Measurements from ENCODE around the gene PTPRF. TPM values are rescaled to one million over a fixed set of nuclear protein-coding genes. Genes with fewer than 3 reads are reported as not detected.

Gene PTPRF
- 68.3 and 72.0 TPM in 2 replicates for polyA plus RNA-seq (2011; rRNA removed)
- polyA minus RNA-seq (2011; rRNA and poly(A)+ RNA removed), result 199 and 217 TPM in 2 replicates

- Histone ChIP-seq H3K27ac (ENCODE audit: low read depth, low read length) (no peak within 1 kb of the TSS), H3K9me3 (ENCODE audit: control insufficient read depth, insufficient read depth, low read length) (no peaks in the 10 kb centered on the region; the same call in 1 of the 2 replicates), H3K4me3 (ENCODE audit: low read depth, low read length) (peak within 1 kb of the TSS; percentile 78), H3K27me3 (ENCODE audit: control insufficient read depth, insufficient read depth, low read length) (no peaks in the 10 kb centered on the region)
- no peak for TF ChIP-seq CTCF (IDR thresholded peaks at IDR 0.05; ENCODE audit: low read depth, low read length)
- no peak for DNase-seq (ENCODE audit: low read depth, low spot score)
- POLR2A ChIA-PET, result interaction anchor here (1.0 kb wide), 1 partner anchor 120 kb away, joined by 7 read pairs; the partner anchor contains the start of gene KDM4A
- CTCF ChIA-PET, result interaction anchor here (0.9 to 2.7 kb wide), 11 partner anchors 10 to 404 kb away, joined by 3 to 29 read pairs (median 5); partner anchors contain the start of gene KDM4A
These were observed at the start of gene PTPRF for GRCh38 chr1:43530483-43531106. Gene PTPRF, plus strand, starts transcription at chr1:43530883. Its CDS starts 14,193 bp downstream, at chr1:43545076.

- Histone ChIP-seq H3K9me3 (ENCODE audit: control insufficient read depth, insufficient read depth, low read length) (no peaks in the 10 kb centered on the region), H3K27ac (ENCODE audit: low read depth, low read length) (no peak overlapping the region), H3K4me3 (ENCODE audit: low read depth, low read length) (no peak overlapping the region), H3K27me3 (ENCODE audit: control insufficient read depth, insufficient read depth, low read length) (no peaks in the 10 kb centered on the region)
- no peak for DNase-seq (ENCODE audit: low read depth, low spot score)
- POLR2A ChIA-PET, result no interaction called here
- TF ChIP-seq CTCF (IDR thresholded peaks at IDR 0.05; ENCODE audit: low read depth, low read length), result no peak
- CTCF ChIA-PET, result interaction anchor here (1.2 to 1.3 kb wide), 2 partner anchors 48 to 254 kb away, joined by 4 read pairs; no protein-coding TSS in a partner anchor
These were observed 49.2 kb upstream of the PTPRF start for GRCh38 chr1:43481491-43481890.

- no peaks in the 10 kb centered on the region for H3K27me3 ChIP-seq (ENCODE audit: control insufficient read depth, insufficient read depth, low read length)
- no peak for DNase-seq (ENCODE audit: low read depth, low spot score)
- peaks cover under 1% of the 10 kb centered on the region; the same call in 1 of the 2 replicates for H3K9me3 ChIP-seq (ENCODE audit: control insufficient read depth, insufficient read depth, low read length)
- ChIA-PET POLR2A (no interaction called here), CTCF (interaction anchor here (1.2 to 1.3 kb wide), 2 partner anchors 48 to 255 kb away, joined by 4 read pairs; no protein-coding TSS in a partner anchor)
- no peak for TF ChIP-seq CTCF (IDR thresholded peaks at IDR 0.05; ENCODE audit: low read depth, low read length)
- H3K27ac ChIP-seq (ENCODE audit: low read depth, low read length), result no peak overlapping the region
- H3K4me3 ChIP-seq (ENCODE audit: low read depth, low read length), result no peak overlapping the region
These were observed 48.5 kb upstream of the PTPRF start for GRCh38 chr1:43482215-43482614.

GRCh38 chr1:43484367-43484766 lies 46.3 kb upstream of the PTPRF start:
- H3K27ac ChIP-seq (ENCODE audit: low read depth, low read length), result no peak overlapping the region
- POLR2A ChIA-PET, result no interaction called here
- TF ChIP-seq CTCF (IDR thresholded peaks at IDR 0.05; ENCODE audit: low read depth, low read length), result no peak
- H3K4me3 ChIP-seq (ENCODE audit: low read depth, low read length), result no peak overlapping the region
- peaks cover 3% of the 10 kb centered on the region; the same call in 1 of the 2 replicates for H3K9me3 ChIP-seq (ENCODE audit: control insufficient read depth, insufficient read depth, low read length)
- CTCF ChIA-PET, result interaction anchor here (0.9 kb wide), 1 partner anchor 45 kb away, joined by 4 read pairs; no protein-coding TSS in a partner anchor
- no peak for DNase-seq (ENCODE audit: low read depth, low spot score)
- no peaks in the 10 kb centered on the region for H3K27me3 ChIP-seq (ENCODE audit: control insufficient read depth, insufficient read depth, low read length)

- CTCF ChIA-PET, result no interaction called here
- no peak overlapping the region for H3K4me3 ChIP-seq (ENCODE audit: low read depth, low read length)
These were observed 42.5 kb upstream of the PTPRF start for GRCh38 chr1:43488165-43488564.

More at GRCh38 chr1:43488165-43488564, 42.5 kb upstream of the PTPRF start:
- Histone ChIP-seq H3K9me3 (ENCODE audit: control insufficient read depth, insufficient read depth, low read length) (peaks cover 21% of the 10 kb centered on the region), H3K27ac (ENCODE audit: low read depth, low read length) (no peak overlapping the region), H3K27me3 (ENCODE audit: control insufficient read depth, insufficient read depth, low read length) (no peaks in the 10 kb centered on the region)
- POLR2A ChIA-PET, result no interaction called here
- DNase-seq (ENCODE audit: low read depth, low spot score), result no peak
- no peak for TF ChIP-seq CTCF (IDR thresholded peaks at IDR 0.05; ENCODE audit: low read depth, low read length)

Data from AG04450 (cell line).